Measurements from ENCODE around the gene MYO6.
A peak's percentile ranks its signal among the peaks of the same experiment; 100 is the strongest.

Gene MYO6

DNA sequence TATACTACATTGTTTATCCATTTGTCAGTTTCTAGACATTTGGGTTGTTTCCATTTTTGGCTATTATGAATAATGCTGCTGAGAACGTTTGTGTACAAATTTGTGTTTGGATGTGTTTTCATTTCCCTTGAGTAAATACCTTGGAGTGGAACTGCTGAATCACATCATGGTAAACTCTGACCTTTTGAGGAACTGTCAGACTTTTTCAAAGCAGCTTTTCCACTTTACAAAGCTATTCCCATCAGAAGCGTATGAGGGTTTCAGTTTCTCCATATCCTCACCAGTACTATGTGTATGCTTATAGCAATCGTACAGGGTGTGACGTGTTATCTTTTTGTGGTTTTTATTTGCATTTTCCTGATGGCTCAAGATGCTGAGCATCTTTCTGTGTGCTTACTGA lies 103.7 kb downstream of the MYO6 start:
- no peak overlapping the region for H3K4me3 ChIP-seq (ENCODE audit: low read length)
- peak; percentile 40 for DNase-seq (ENCODE audit: low read depth)
- TF ChIP-seq, protein P1, sequence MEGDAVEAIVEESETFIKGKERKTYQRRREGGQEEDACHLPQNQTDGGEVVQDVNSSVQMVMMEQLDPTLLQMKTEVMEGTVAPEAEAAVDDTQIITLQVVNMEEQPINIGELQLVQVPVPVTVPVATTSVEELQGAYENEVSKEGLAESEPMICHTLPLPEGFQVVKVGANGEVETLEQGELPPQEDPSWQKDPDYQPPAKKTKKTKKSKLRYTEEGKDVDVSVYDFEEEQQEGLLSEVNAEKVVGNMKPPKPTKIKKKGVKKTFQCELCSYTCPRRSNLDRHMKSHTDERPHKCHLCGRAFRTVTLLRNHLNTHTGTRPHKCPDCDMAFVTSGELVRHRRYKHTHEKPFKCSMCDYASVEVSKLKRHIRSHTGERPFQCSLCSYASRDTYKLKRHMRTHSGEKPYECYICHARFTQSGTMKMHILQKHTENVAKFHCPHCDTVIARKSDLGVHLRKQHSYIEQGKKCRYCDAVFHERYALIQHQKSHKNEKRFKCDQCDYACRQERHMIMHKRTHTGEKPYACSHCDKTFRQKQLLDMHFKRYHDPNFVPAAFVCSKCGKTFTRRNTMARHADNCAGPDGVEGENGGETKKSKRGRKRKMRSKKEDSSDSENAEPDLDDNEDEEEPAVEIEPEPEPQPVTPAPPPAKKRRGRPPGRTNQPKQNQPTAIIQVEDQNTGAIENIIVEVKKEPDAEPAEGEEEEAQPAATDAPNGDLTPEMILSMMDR (IDR thresholded peaks at IDR 0.05; ENCODE audit: insufficient read depth, low read depth, low read length, missing control alignments), result no peak

DNA sequence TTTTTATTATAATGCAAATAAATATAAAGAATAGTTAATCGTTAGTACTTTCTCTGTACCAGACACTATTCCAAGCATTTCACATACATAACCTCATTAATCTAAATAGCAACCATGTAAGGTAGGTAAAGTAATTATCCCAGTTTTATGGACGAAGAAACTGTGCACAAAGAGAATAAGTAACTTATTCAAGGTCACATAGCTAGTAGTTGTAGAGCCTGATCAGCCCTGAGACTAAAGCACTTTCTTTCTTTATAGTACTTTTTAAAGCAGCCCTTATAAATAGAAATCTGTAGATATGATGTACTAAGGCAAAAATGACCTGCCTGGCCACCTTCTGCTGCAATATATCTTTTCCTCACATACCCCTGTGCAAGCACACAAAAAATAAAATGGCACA lies 104.8 kb downstream of the MYO6 start:
- DNase-seq (ENCODE audit: low read depth), result no peak
- TF ChIP-seq, protein P1 (IDR thresholded peaks at IDR 0.05; ENCODE audit: insufficient read depth, low read depth, low read length, missing control alignments), result no peak
- H3K4me3 ChIP-seq (ENCODE audit: low read length), result no peak overlapping the region

DNA sequence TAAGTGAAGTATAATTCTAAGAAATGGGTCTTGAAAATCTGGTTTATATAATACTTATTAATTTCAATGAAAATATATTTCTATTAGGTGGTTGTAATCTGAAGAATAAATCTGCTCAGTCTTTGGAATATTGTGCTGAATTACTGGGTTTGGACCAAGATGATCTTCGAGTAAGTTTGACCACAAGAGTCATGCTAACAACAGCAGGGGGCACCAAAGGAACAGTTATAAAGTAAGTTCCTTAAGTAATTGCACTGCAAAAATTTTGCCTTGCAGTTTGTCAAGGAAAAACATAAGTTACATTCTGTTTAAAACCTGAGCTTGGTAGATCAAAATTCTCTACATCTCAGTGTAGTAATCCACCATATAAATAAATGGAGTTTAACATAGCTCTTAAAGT lies 106.0 kb downstream of the MYO6 start:
- peak; percentile 60 for DNase-seq (ENCODE audit: low read depth)
- TF ChIP-seq, protein P1 (IDR thresholded peaks at IDR 0.05; ENCODE audit: insufficient read depth, low read depth, low read length, missing control alignments), result peak; percentile 51
- no peak overlapping the region for H3K4me3 ChIP-seq (ENCODE audit: low read length)

DNA sequence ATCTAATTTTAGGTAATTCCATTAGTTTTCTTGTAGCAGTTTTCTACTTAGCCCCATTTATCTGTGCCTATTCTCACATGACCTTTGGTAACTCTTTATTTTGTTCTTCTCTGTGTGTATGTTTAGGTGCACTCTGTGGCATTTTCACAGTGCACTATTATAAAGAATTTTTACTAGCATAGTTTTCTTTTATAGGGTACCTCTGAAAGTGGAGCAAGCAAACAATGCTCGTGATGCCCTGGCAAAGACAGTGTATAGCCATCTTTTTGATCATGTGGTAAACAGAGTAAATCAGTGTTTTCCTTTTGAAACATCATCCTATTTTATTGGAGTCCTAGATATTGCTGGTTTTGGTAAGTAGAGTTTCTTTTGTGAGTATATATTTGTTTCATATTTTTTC lies 107.9 kb downstream of the MYO6 start:
- H3K4me3 ChIP-seq (ENCODE audit: low read length), result no peak overlapping the region
- no peak for DNase-seq (ENCODE audit: low read depth)

DNA sequence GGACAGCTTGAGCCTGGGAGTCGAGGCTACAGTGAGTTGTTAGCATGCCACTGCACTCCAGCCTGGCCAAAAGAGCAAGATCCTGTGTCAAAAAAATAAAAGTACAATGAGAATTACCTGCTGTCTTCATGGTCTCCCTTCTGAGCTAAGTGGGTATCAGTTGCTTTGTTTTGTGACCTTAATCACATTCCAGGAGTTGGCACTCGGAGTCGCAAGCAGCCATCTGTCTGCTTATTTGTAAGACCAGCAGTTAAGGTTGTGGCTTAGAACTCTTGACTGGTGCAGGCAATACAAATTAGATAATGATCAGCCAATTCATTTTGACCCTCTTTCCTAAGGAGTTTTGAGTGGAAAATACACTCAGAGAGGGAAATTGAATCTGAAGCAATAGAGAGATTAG lies 114.0 kb downstream of the MYO6 start:
- TF ChIP-seq, protein P1 (IDR thresholded peaks at IDR 0.05; ENCODE audit: insufficient read depth, low read depth, low read length, missing control alignments), result no peak

More for the DNA sequence above, 107.9 kb downstream of the MYO6 start:
- TF ChIP-seq, protein P1 (IDR thresholded peaks at IDR 0.05; ENCODE audit: insufficient read depth, low read depth, low read length, missing control alignments), result no peak

DNA sequence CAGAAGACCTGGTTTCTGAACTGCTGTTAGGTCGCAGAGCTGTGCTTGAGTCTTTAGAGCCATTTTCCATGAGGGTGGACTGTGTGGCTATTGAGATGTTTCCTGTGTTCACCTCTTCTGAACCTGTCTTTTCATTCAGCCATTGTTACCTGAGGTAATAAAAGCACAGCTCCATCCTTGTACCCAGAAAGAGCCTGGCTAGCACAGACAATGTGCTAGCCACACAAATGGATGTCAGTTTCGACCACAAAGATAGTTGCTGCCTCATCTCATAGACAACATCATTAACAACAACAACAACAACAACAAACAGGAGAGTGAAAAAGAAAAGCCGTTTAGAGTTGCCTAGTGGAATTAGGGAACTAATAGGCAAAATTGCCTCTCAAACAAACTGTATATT lies 114.7 kb downstream of the MYO6 start:
- no peak for DNase-seq (ENCODE audit: low read depth)
- TF ChIP-seq, protein P1 (IDR thresholded peaks at IDR 0.05; ENCODE audit: insufficient read depth, low read depth, low read length, missing control alignments), result no peak
- no peak overlapping the region for H3K4me3 ChIP-seq (ENCODE audit: low read length)

More for the DNA sequence above, 114.0 kb downstream of the MYO6 start:
- no peak overlapping the region for H3K4me3 ChIP-seq (ENCODE audit: low read length)
- DNase-seq (ENCODE audit: low read depth), result no peak

DNA sequence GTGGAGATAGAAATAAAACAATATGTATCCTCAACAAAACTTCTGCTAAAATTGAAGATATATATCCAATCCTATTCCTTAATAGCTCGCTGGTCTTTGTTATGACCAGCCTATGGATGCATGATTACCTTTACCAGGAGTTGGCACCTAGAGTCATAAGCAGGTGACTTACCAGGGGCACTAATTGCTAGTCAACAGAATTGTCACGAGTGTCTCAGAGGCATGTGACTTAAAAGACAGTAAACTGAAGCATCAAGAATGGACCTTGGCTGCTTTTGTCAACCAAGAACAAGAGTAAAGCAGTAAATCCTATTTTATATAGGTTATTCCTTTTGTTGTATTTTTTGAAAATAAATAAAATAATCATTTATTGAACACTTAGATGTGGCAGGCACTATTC lies 115.4 kb downstream of the MYO6 start:
- no peak for DNase-seq (ENCODE audit: low read depth)
- TF ChIP-seq, protein P1 (IDR thresholded peaks at IDR 0.05; ENCODE audit: insufficient read depth, low read depth, low read length, missing control alignments), result no peak
- H3K4me3 ChIP-seq (ENCODE audit: low read length), result no peak overlapping the region

Measured in epithelial cell of esophagus (primary cell).